Muscle of leg (tissue), 11 donors: ENCODE data around the gene STAM2. TPM values are rescaled to one million over a fixed set of nuclear protein-coding genes. Genes with fewer than 3 reads are reported as not detected.
"Not testable (repeated sequence)": the region's sequence is repeated elsewhere in the genome, so short reads cannot be mapped to it uniquely, and the experiment has no call there.

Experiments
- DNase-seq: peaks from one replicate; pipeline ENCODE4 v3.0.0; 2013
- H3K27ac ChIP-seq: one replicate; pipeline ENCODE4 v1.5.1; 2013; ENCODE audit warnings: mild to moderate bottlenecking, low read length, control low read depth
- H3K27me3 ChIP-seq: one replicate; pipeline ENCODE4 v1.6.1; 2013; ENCODE audit warnings: low read length; ENCODE audit not compliant: control insufficient read depth, insufficient read depth
- H3K36me3 ChIP-seq: one replicate; pipeline ENCODE4 v1.6.1; 2013; ENCODE audit warnings: low read length; ENCODE audit not compliant: control insufficient read depth, insufficient read depth
- H3K4me1 ChIP-seq: one replicate; pipeline ENCODE4 v1.6.1; 2013; ENCODE audit warnings: low read length; ENCODE audit not compliant: control insufficient read depth, insufficient read depth
- H3K4me3 ChIP-seq: one replicate; pipeline ENCODE4 v1.5.1; 2013; ENCODE audit warnings: low read length, control low read depth
- H3K9me3 ChIP-seq: replicated peaks from 2 replicates; pipeline ENCODE4 v1.6.1; 2013; ENCODE audit warnings: low read depth, low read length; ENCODE audit not compliant: control insufficient read depth
- WGBS: methylation state at CpG from one replicate; pipeline ENCODE4 v1.1.5; 2013; ENCODE audit warnings: missing lambda C conversion rate; ENCODE audit not compliant: insufficient coverage; 5-methylcytosine and 5-hydroxymethylcytosine counted together
- polyA plus RNA-seq, 8 donors: library from polyadenylated mRNA; unstranded; fragments of 120-200 nt; gene quantifications; one replicate each; pipeline versions ENCODE4 v1.2.1 to v1.2.3, GENCODE V29; 2013; ENCODE audit warnings: inconsistent platforms in 1 of 8, low replicate concordance in 1 of 8; ENCODE audit not compliant: insufficient read length in 8 of 8, insufficient read depth in 1 of 8
- total RNA-seq: library from RNA; stranded (reverse); fragments of 120-200 nt; gene quantifications from one replicate; pipeline ENCODE4 v1.2.4, GENCODE V29; 2013

The STAM2 gene
- total and polyA plus RNA-seq, 9 donors = 15.3 to 29.5 (median 19.5) TPM

GRCh38 chr2:152120430-152120829 lies 55.1 kb downstream of the STAM2 start:
- Histone ChIP-seq H3K36me3 (peaks cover 21% of the 10 kb centered on the region), H3K27ac (no peak overlapping the region), H3K4me1 (no peaks in the 10 kb centered on the region), H3K9me3 (no peaks in the 10 kb centered on the region), H3K4me3 (no peak overlapping the region), H3K27me3 (no peaks in the 10 kb centered on the region)
- no peak for DNase-seq
- WGBS = no CpG with 5 or more reads among the region's 1 CpG

- no peaks in the 10 kb centered on the region for H3K9me3 ChIP-seq
- H3K27me3 ChIP-seq = no peaks in the 10 kb centered on the region
- peaks cover 7% of the 10 kb centered on the region for H3K36me3 ChIP-seq
- H3K27ac ChIP-seq = no peak overlapping the region
- no peak overlapping the region for H3K4me3 ChIP-seq
- peak; percentile 30 for DNase-seq
- H3K4me1 ChIP-seq = no peaks in the 10 kb centered on the region
- 78% methylated on average over 2 of the region's 3 CpGs for WGBS
These were observed 59.6 kb downstream of the STAM2 start for GRCh38 chr2:152115952-152116351.

GRCh38 chr2:152114366-152114765 lies 61.2 kb downstream of the STAM2 start:
- no peak for DNase-seq
- Histone ChIP-seq H3K4me1 (no peaks in the 10 kb centered on the region), H3K27ac (no peak overlapping the region), H3K27me3 (no peaks in the 10 kb centered on the region), H3K9me3 (no peaks in the 10 kb centered on the region), H3K36me3 (peaks cover 1% of the 10 kb centered on the region), H3K4me3 (no peak overlapping the region)
- no CpG with 5 or more reads among the region's 3 CpGs for WGBS

- H3K36me3 ChIP-seq, H3K27ac ChIP-seq, H3K9me3 ChIP-seq, H3K27me3 ChIP-seq, DNase-seq, H3K4me1 ChIP-seq, H3K4me3 ChIP-seq: not testable (repeated sequence)
- 91% methylated on average over 8 of the region's 13 CpGs for WGBS
These were observed 68.4 kb downstream of the STAM2 start for GRCh38 chr2:152107140-152107539.

GRCh38 chr2:152106464-152106863 lies 69.1 kb downstream of the STAM2 start:
- Histone ChIP-seq H3K27me3 (no peaks in the 10 kb centered on the region), H3K4me1 (no peaks in the 10 kb centered on the region)
- WGBS = 80% methylated on average over 1 of the region's 4 CpGs

GRCh38 chr2:152103271-152103670 lies 72.3 kb downstream of the STAM2 start:
- no peak for DNase-seq
- no CpG with 5 or more reads among the region's 3 CpGs for WGBS
- H3K27me3 ChIP-seq = peaks cover 22% of the 10 kb centered on the region
- H3K4me1 ChIP-seq = peaks cover 9% of the 10 kb centered on the region
- no peak overlapping the region for H3K4me3 ChIP-seq
- H3K9me3 ChIP-seq = no peaks in the 10 kb centered on the region
- H3K27ac ChIP-seq = no peak overlapping the region
- H3K36me3 ChIP-seq = no peaks in the 10 kb centered on the region

More at GRCh38 chr2:152106464-152106863, 69.1 kb downstream of the STAM2 start:
- no peaks in the 10 kb centered on the region for H3K36me3 ChIP-seq
- no peaks in the 10 kb centered on the region for H3K9me3 ChIP-seq
- no peak for DNase-seq
- no peak overlapping the region for H3K27ac ChIP-seq
- no peak overlapping the region for H3K4me3 ChIP-seq

- peaks cover 14% of the 10 kb centered on the region for H3K4me1 ChIP-seq
- H3K36me3 ChIP-seq = no peaks in the 10 kb centered on the region
- H3K27ac ChIP-seq = no peak overlapping the region
- H3K4me3 ChIP-seq = no peak overlapping the region
- WGBS = 60% methylated on average over 1 of the region's 2 CpGs
- no peaks in the 10 kb centered on the region for H3K9me3 ChIP-seq
- no peak for DNase-seq
- peaks cover 29% of the 10 kb centered on the region for H3K27me3 ChIP-seq
These were observed 74.6 kb downstream of the STAM2 start for GRCh38 chr2:152100961-152101360.

GRCh38 chr2:152099367-152100050 lies 76.1 kb downstream of the STAM2 start:
- Histone ChIP-seq H3K36me3 (no peaks in the 10 kb centered on the region), H3K4me1 (peaks cover 14% of the 10 kb centered on the region), H3K4me3 (peak overlapping the region; percentile 69), H3K27ac (peak overlapping the region; percentile 71), H3K9me3 (no peaks in the 10 kb centered on the region), H3K27me3 (peaks cover 29% of the 10 kb centered on the region)
- DNase-seq = peak; percentile 52
- 0% methylated on average over 1 of the region's 19 CpGs for WGBS

- 1% methylated on average over 50 of the region's 73 CpGs for WGBS
- Histone ChIP-seq H3K4me1 (peaks cover 14% of the 10 kb centered on the region), H3K27ac (peak within 1 kb of the TSS; percentile 80), H3K4me3 (peak within 1 kb of the TSS; percentile 69), H3K36me3 (no peaks in the 10 kb centered on the region), H3K27me3 (peaks cover 29% of the 10 kb centered on the region), H3K9me3 (no peaks in the 10 kb centered on the region)
- DNase-seq = peak; percentile 63
These were observed 76.8 kb downstream of the STAM2 start, which contains the start of gene CACNB4 for GRCh38 chr2:152098496-152099366. TSS of gene CACNB4 (minus strand) at chr2:152099044.

GRCh38 chr2:152097801-152098495 lies 77.6 kb downstream of the STAM2 start:
- peak; percentile 66 for DNase-seq
- H3K36me3 ChIP-seq = no peaks in the 10 kb centered on the region
- H3K4me3 ChIP-seq = peak overlapping the region; percentile 69
- no peaks in the 10 kb centered on the region for H3K9me3 ChIP-seq
- peak overlapping the region; percentile 80 for H3K27ac ChIP-seq
- H3K27me3 ChIP-seq = peaks cover 29% of the 10 kb centered on the region
- under 1% methylated on average over 40 of the region's 52 CpGs for WGBS
- H3K4me1 ChIP-seq = peaks cover 18% of the 10 kb centered on the region
